C4-2B (cell line): ENCODE measurements around the gene SLC18A3.

Experiments used
- ZFX ChIP-seq: fragments of 450-650 bp; IDR thresholded peaks from 2 replicates; pipeline ENCODE4 v1.6.1; 2017
- TF ChIP-seq, protein P1 (sequence below): fragments of 450-650 bp; conservative IDR thresholded peaks from 2 replicates; pipeline ENCODE4 v1.5.1; 2017; ENCODE audit warnings: mild to moderate bottlenecking

GRCh38 chr10:49661140-49661856 lies 51.2 kb downstream of the SLC18A3 start:
- TF ChIP-seq, protein P1, sequence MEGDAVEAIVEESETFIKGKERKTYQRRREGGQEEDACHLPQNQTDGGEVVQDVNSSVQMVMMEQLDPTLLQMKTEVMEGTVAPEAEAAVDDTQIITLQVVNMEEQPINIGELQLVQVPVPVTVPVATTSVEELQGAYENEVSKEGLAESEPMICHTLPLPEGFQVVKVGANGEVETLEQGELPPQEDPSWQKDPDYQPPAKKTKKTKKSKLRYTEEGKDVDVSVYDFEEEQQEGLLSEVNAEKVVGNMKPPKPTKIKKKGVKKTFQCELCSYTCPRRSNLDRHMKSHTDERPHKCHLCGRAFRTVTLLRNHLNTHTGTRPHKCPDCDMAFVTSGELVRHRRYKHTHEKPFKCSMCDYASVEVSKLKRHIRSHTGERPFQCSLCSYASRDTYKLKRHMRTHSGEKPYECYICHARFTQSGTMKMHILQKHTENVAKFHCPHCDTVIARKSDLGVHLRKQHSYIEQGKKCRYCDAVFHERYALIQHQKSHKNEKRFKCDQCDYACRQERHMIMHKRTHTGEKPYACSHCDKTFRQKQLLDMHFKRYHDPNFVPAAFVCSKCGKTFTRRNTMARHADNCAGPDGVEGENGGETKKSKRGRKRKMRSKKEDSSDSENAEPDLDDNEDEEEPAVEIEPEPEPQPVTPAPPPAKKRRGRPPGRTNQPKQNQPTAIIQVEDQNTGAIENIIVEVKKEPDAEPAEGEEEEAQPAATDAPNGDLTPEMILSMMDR, result no peak
- TF ChIP-seq ZFX, result no peak
